H1 (cell line): ENCODE measurements around the gene SIK1. TPM values are rescaled to one million over a fixed set of nuclear protein-coding genes. Genes with fewer than 3 reads are reported as not detected.
"Not testable (repeated sequence)": the region's sequence is repeated elsewhere in the genome, so short reads cannot be mapped to it uniquely, and the experiment has no call there.

Source experiments
- CTCF ChIA-PET: fragments of 300-600 bp; sonication (Branson Sonifier 250); formaldehyde crosslinking; loops from one replicate; lab custom pipeline; 2021; ENCODE audit not compliant: partially characterized antibody; lab: Charles Lee
- POLR2A ChIA-PET: fragments of 300-600 bp; sonication (Branson Sonifier 250); formaldehyde crosslinking; loops from one replicate; lab custom pipeline; 2021; ENCODE audit warnings: inconsistent platforms; ENCODE audit not compliant: partially characterized antibody; lab: Charles Lee
- DNase-seq, 2 experiments: peaks; one replicate each; pipeline versions ENCODE4 v3.0.0 to v3.0.0-alpha.2; 2010 to 2022; ENCODE audit warnings: low spot score in 2 of 2, low read depth in 1 of 2, mixed read lengths in 1 of 2
- FAIRE-seq: peaks from 2 replicates; lab custom pipeline; 2011; peaks lifted over from hg19 to GRCh38; lab: Jason Lieb, UNC
- H2AFZ ChIP-seq: 2 replicates; pipeline ENCODE4 v1.8.1; 2012; ENCODE audit warnings: low read length, inconsistent platforms
- H2AK5ac ChIP-seq: 2 replicates; pipeline ENCODE4 v1.6.1; 2013; ENCODE audit warnings: low read depth, low read length
- H2BK120ac ChIP-seq: replicated peaks from 2 replicates; pipeline ENCODE3; 2013; ENCODE audit warnings: low read depth, low read length, inconsistent platforms
- H2BK12ac ChIP-seq: 2 replicates; pipeline ENCODE4 v1.6.1; 2013; ENCODE audit warnings: low read depth, low read length
- H2BK15ac ChIP-seq: 2 replicates; pipeline ENCODE4 v1.6.1; 2013; ENCODE audit warnings: low read length
- H2BK20ac ChIP-seq: 2 replicates; pipeline ENCODE4 v1.6.1; 2013; ENCODE audit warnings: low read length
- H2BK5ac ChIP-seq: 2 replicates; pipeline ENCODE4 v1.6.1; 2013; ENCODE audit warnings: low read depth, low read length
- H3K14ac ChIP-seq: 2 replicates; pipeline ENCODE4 v1.6.1; 2013; ENCODE audit warnings: inconsistent platforms; ENCODE audit not compliant: insufficient read length
- H3K18ac ChIP-seq: 2 replicates; pipeline ENCODE4 v1.6.1; 2013; ENCODE audit warnings: low read length; ENCODE audit errors: extremely low read depth
- H3K23ac ChIP-seq: 2 replicates; pipeline ENCODE4 v1.6.1; 2013; ENCODE audit warnings: inconsistent platforms; ENCODE audit not compliant: insufficient read length
- H3K23me2 ChIP-seq: 2 replicates; pipeline ENCODE4 v1.6.1; 2013; ENCODE audit warnings: low read depth, low read length
- H3K27ac ChIP-seq: 2 replicates; pipeline ENCODE4 v1.6.1; 2011; ENCODE audit warnings: low read depth, low read length, inconsistent platforms
- H3K27me3 ChIP-seq, 4 experiments: replicated peaks in 1 of 4; 1 replicate in 1 of 4; 2 replicates in 3 of 4; pipeline versions ENCODE4 v1.6.1 to v1.8.1; 2011 to 2013; ENCODE audit warnings: low read length in 3 of 4, mild to moderate bottlenecking in 3 of 4, inconsistent platforms in 2 of 4, mixed read lengths in 2 of 4, moderate library complexity in 1 of 4; ENCODE audit not compliant: control insufficient read depth in 3 of 4, insufficient read depth in 3 of 4; ENCODE audit errors: extremely low read depth in 1 of 4
- H3K36me3 ChIP-seq, 4 experiments: 2 replicates each; pipeline versions ENCODE4 v1.6.1 to v1.8.1; 2011 to 2013; ENCODE audit warnings: mild to moderate bottlenecking in 4 of 4, low read length in 3 of 4, moderate library complexity in 2 of 4, control low read depth in 1 of 4, inconsistent platforms in 1 of 4; ENCODE audit not compliant: insufficient read depth in 4 of 4, control insufficient read depth in 2 of 4
- H3K4ac ChIP-seq: replicated peaks from 2 replicates; pipeline ENCODE3; 2013; ENCODE audit warnings: low read length, low read depth, mixed read lengths, inconsistent platforms; ENCODE audit not compliant: insufficient read length
- H3K4me1 ChIP-seq, 4 experiments: replicated peaks in 1 of 4; 1 replicate in 1 of 4; 2 replicates in 3 of 4; pipeline versions ENCODE4 v1.6.1 to v1.8.1; 2011 to 2013; ENCODE audit warnings: low read length in 3 of 4, inconsistent platforms in 2 of 4, mixed read lengths in 1 of 4; ENCODE audit not compliant: insufficient read depth in 4 of 4, control insufficient read depth in 3 of 4
- H3K4me2 ChIP-seq, 2 experiments: 2 replicates each; pipeline versions ENCODE4 v1.6.1 to v1.8.1; 2011 to 2013; ENCODE audit warnings: low read depth in 2 of 2, low read length in 2 of 2, control low read depth in 1 of 2, inconsistent platforms in 1 of 2, mild to moderate bottlenecking in 1 of 2; ENCODE audit not compliant: insufficient read depth in 1 of 2
- H3K4me3 ChIP-seq, 4 experiments: fragments of 200-600, 300-600 bp in 1 of 4; sonication (generic), shearing (Covaris generic), sonication (Bioruptor Twin) in 1 of 4; 2 replicates each; pipeline versions ENCODE4 v1.5.1 to v1.8.1; 2011 to 2016; ENCODE audit warnings: low read length in 4 of 4, low read depth in 3 of 4, control low read depth in 2 of 4, inconsistent platforms in 2 of 4, mild to moderate bottlenecking in 2 of 4, mixed read lengths in 1 of 4, moderate library complexity in 1 of 4; ENCODE audit not compliant: insufficient read depth in 2 of 4; ENCODE audit errors: extremely low read depth in 1 of 4
- H3K56ac ChIP-seq: replicated peaks from 2 replicates; pipeline ENCODE3; 2013; ENCODE audit warnings: low read depth, mild to moderate bottlenecking, mixed read lengths, low read length, inconsistent platforms; ENCODE audit not compliant: insufficient read length
- H3K79me1 ChIP-seq: 2 replicates; pipeline ENCODE4 v1.6.1; 2013; ENCODE audit warnings: low read depth, low read length, control low read depth
- H3K79me2 ChIP-seq, 2 experiments: 2 replicates each; pipeline versions ENCODE4 v1.6.1 to v1.8.1; 2012 to 2013; ENCODE audit warnings: low read length in 2 of 2, mild to moderate bottlenecking in 2 of 2, inconsistent platforms in 1 of 2; ENCODE audit not compliant: insufficient read depth in 2 of 2, control insufficient read depth in 1 of 2
- H3K9ac ChIP-seq, 4 experiments: replicated peaks in 1 of 4; 1 replicate in 1 of 4; 2 replicates in 3 of 4; pipeline versions ENCODE4 v1.6.1 to v1.8.1; 2011 to 2013; ENCODE audit warnings: low read depth in 3 of 4, low read length in 3 of 4, control low read depth in 2 of 4, mild to moderate bottlenecking in 2 of 4, moderate library complexity in 2 of 4, inconsistent platforms in 1 of 4; ENCODE audit errors: extremely low read depth in 1 of 4
- H3K9me3 ChIP-seq, 2 experiments: 2 replicates each; pipeline versions ENCODE4 v1.6.1 to v1.8.1; 2012 to 2013; ENCODE audit warnings: mild to moderate bottlenecking in 2 of 2, moderate library complexity in 2 of 2, control low read depth in 1 of 2, inconsistent platforms in 1 of 2, low read depth in 1 of 2, low read length in 1 of 2, mixed read lengths in 1 of 2; ENCODE audit not compliant: insufficient read depth in 2 of 2
- H4K20me1 ChIP-seq, 2 experiments: replicated peaks in 1 of 2; 2 replicates each; pipeline versions ENCODE3 to v1.8.1; 2011 to 2013; ENCODE audit warnings: inconsistent platforms in 2 of 2, low read length in 2 of 2, mild to moderate bottlenecking in 1 of 2; ENCODE audit not compliant: insufficient read depth in 2 of 2, control insufficient read depth in 1 of 2
- H4K5ac ChIP-seq: 2 replicates; pipeline ENCODE4 v1.6.1; 2013; ENCODE audit warnings: low read length, low read depth, mixed read lengths, inconsistent platforms; ENCODE audit not compliant: insufficient read length
- H4K8ac ChIP-seq: 2 replicates; pipeline ENCODE4 v1.8.0; 2013; ENCODE audit warnings: mild to moderate bottlenecking, moderate library complexity, low read length, inconsistent platforms; ENCODE audit not compliant: insufficient read depth; ENCODE audit errors: extremely low read depth
- H4K91ac ChIP-seq: replicated peaks from 2 replicates; pipeline ENCODE3; 2013; ENCODE audit warnings: low read length, mixed read lengths, inconsistent platforms; ENCODE audit not compliant: insufficient read length
- WGBS, 2 experiments: shearing (Covaris generic) in 1 of 2; methylation state at CpG; one replicate each; pipeline versions ENCODE4 v1.1.6 to v1.1.7; 2013 to 2015; ENCODE audit warnings: low lambda C conversion rate in 2 of 2, mixed read lengths in 2 of 2, inconsistent platforms in 1 of 2, low coverage in 1 of 2, missing lambda C conversion rate in 1 of 2; ENCODE audit not compliant: insufficient replicate concordance in 2 of 2, insufficient coverage in 1 of 2, insufficient read length in 1 of 2; ENCODE audit errors: extremely low coverage in 1 of 2, missing lambda C conversion rate in 1 of 2; 5-methylcytosine and 5-hydroxymethylcytosine counted together
- polyA plus RNA-seq, 7 experiments: library from polyadenylated mRNA; depleted of rRNA in 3 of 7; stranded (reverse) in 5 of 7; unstranded in 2 of 7; fragments of >200 nt in 5 of 7; fragments of 200-250 nt in 2 of 7; gene quantifications; 1 replicate in 5 of 7; 2 replicates in 1 of 7; 4 replicates in 1 of 7; pipeline versions ENCODE4 v1.2.1 to v1.2.3, GENCODE V29; 2011 to 2013; ENCODE audit warnings: missing spikeins in 2 of 7, mixed read lengths in 2 of 7
- total RNA-seq: library from RNA; stranded (reverse); fragmentation: NEBNext Ultra II Directional; extraction: Animal tissue kit (Norgen Biotek cat#: 25700); gene quantifications from 2 replicates; pipeline ENCODE4 v1.2.1, GENCODE V29; 2021

SIK1 gene
- total and polyA plus RNA-seq, 2 of the 8 experiments (the other 6 are each of a cell fraction or from before 2014, with no cell fraction given) = 1.5 to 6.7 TPM

GRCh38 chr21:43433340-43434136, 6.6 kb upstream of the SIK1 start:
- FAIRE-seq, CTCF ChIA-PET: not testable (repeated sequence)

More at GRCh38 chr21:43433340-43434136, 6.6 kb upstream of the SIK1 start:
- H4K91ac ChIP-seq, H2BK12ac ChIP-seq, H3K23ac ChIP-seq, H2BK20ac ChIP-seq, H3K18ac ChIP-seq, H3K56ac ChIP-seq, H2AFZ ChIP-seq, H3K9me3 ChIP-seq, H3K27me3 ChIP-seq, H3K23me2 ChIP-seq, H2BK120ac ChIP-seq, H3K27ac ChIP-seq, H4K20me1 ChIP-seq, H4K8ac ChIP-seq, H3K14ac ChIP-seq, H3K9ac ChIP-seq, H2BK15ac ChIP-seq, H2AK5ac ChIP-seq, H4K5ac ChIP-seq, DNase-seq, H3K4me2 ChIP-seq, H3K4me1 ChIP-seq, POLR2A ChIA-PET, H2BK5ac ChIP-seq, H3K79me2 ChIP-seq, H3K4ac ChIP-seq, H3K79me1 ChIP-seq, H3K36me3 ChIP-seq, H3K4me3 ChIP-seq: not testable (repeated sequence)
- no CpG with 5 or more reads among the region's 12 CpGs for WGBS, 2 experiments
